Osteocyte (in vitro differentiated cells): ENCODE data around the gene SLC22A23. TPM values are rescaled to one million over a fixed set of nuclear protein-coding genes. Genes with fewer than 3 reads are reported as not detected.

Experiments
- DNase-seq: peaks from one replicate; pipeline ENCODE4 v3.0.0; 2021; ENCODE audit warnings: mixed read lengths; ENCODE audit not compliant: unreplicated experiment; ENCODE audit errors: extremely low spot score
- H3K27ac Mint-ChIP-seq: one replicate; pipeline ENCODE4 v1.8.0; 2021; ENCODE audit warnings: mild to moderate bottlenecking, mixed read lengths; ENCODE audit not compliant: unreplicated experiment
- H3K27me3 Mint-ChIP-seq: one replicate; pipeline ENCODE4 v1.8.0; 2021; ENCODE audit warnings: mixed read lengths; ENCODE audit not compliant: unreplicated experiment
- H3K36me3 Mint-ChIP-seq: one replicate; pipeline ENCODE4 v1.8.0; 2021; ENCODE audit warnings: mixed read lengths; ENCODE audit not compliant: unreplicated experiment
- H3K4me1 Mint-ChIP-seq: one replicate; pipeline ENCODE4 v1.8.0; 2021; ENCODE audit warnings: mixed read lengths; ENCODE audit not compliant: unreplicated experiment
- H3K4me3 Mint-ChIP-seq: one replicate; pipeline ENCODE4 v1.8.0; 2021; ENCODE audit warnings: mild to moderate bottlenecking, moderate library complexity, mixed read lengths; ENCODE audit not compliant: unreplicated experiment
- H3K9me3 Mint-ChIP-seq: one replicate; pipeline ENCODE4 v1.8.0; 2021; ENCODE audit warnings: mixed read lengths; ENCODE audit not compliant: unreplicated experiment
- CTCF ChIP-seq: fragments of 200-600 bp; sonication (generic); IDR thresholded peaks from 2 replicates; pipeline ENCODE4 v1.5.0; 2021; ENCODE audit warnings: antibody characterized with exemption, mild to moderate bottlenecking, moderate library complexity
- total RNA-seq: library from RNA; stranded (reverse); gene quantifications from 2 replicates; pipeline ENCODE4 v1.2.1, GENCODE V29; 2021

Gene SLC22A23
- total RNA-seq, 1 donor from 2014 or later, result 10.4 TPM

GRCh38 chr6:3283641-3284435 lies 173.0 kb downstream of the SLC22A23 start:
- Mint-ChIP-seq H3K27ac (no peak overlapping the region), H3K4me3 (no peak overlapping the region), H3K27me3 (no peaks in the 10 kb centered on the region), H3K36me3 (peaks cover 9% of the 10 kb centered on the region), H3K9me3 (no peaks in the 10 kb centered on the region), H3K4me1 (peaks cover 40% of the 10 kb centered on the region)
- TF ChIP-seq CTCF, result no peak
- no peak for DNase-seq

- Mint-ChIP-seq H3K9me3 (no peaks in the 10 kb centered on the region), H3K27ac (peak overlapping the region; percentile 38), H3K27me3 (no peaks in the 10 kb centered on the region), H3K4me1 (peaks cover 40% of the 10 kb centered on the region), H3K4me3 (no peak overlapping the region), H3K36me3 (peaks cover 9% of the 10 kb centered on the region)
- TF ChIP-seq CTCF, result no peak
- DNase-seq, result no peak
These were observed 173.6 kb downstream of the SLC22A23 start for GRCh38 chr6:3283241-3283640.

- TF ChIP-seq CTCF, result no peak
- DNase-seq, result no peak
- peak overlapping the region; percentile 87 for H3K27ac Mint-ChIP-seq
These were observed 174.2 kb downstream of the SLC22A23 start for GRCh38 chr6:3282476-3283236.

GRCh38 chr6:3281631-3282475 lies 175.0 kb downstream of the SLC22A23 start:
- Mint-ChIP-seq H3K36me3 (peaks cover 9% of the 10 kb centered on the region), H3K27ac (peak overlapping the region; percentile 87), H3K9me3 (no peaks in the 10 kb centered on the region), H3K27me3 (no peaks in the 10 kb centered on the region), H3K4me3 (peak overlapping the region; percentile 18), H3K4me1 (peaks cover 38% of the 10 kb centered on the region)
- DNase-seq, result no peak
- no peak for TF ChIP-seq CTCF

More at GRCh38 chr6:3282476-3283236, 174.2 kb downstream of the SLC22A23 start:
- Mint-ChIP-seq H3K9me3 (no peaks in the 10 kb centered on the region), H3K27me3 (no peaks in the 10 kb centered on the region), H3K4me1 (peaks cover 38% of the 10 kb centered on the region), H3K36me3 (peaks cover 9% of the 10 kb centered on the region), H3K4me3 (no peak overlapping the region)
